WTC11 (cell line): ENCODE results near the gene AGBL1. TPM values are rescaled to one million over a fixed set of nuclear protein-coding genes. Genes with fewer than 3 reads are reported as not detected.
A peak's percentile ranks its signal among the peaks of the same experiment; 100 is the strongest.
"Not testable (repeated sequence)": the region's sequence is repeated elsewhere in the genome, so short reads cannot be mapped to it uniquely, and the experiment has no call there.

Experiments used
- ATAC-seq: fragments of 200-7000 bp; cut with Tn5 transposase; 2 replicates; pipeline ENCODE4 v1.10.0; 2021; ENCODE audit warnings: mild to moderate bottlenecking, moderate library complexity
- CTCF ChIA-PET: fragments of 300-600 bp; sonication (Branson Sonifier 250); formaldehyde crosslinking; loops from one replicate; lab custom pipeline; 2021; ENCODE audit warnings: antibody characterized with exemption; lab: Charles Lee
- POLR2A ChIA-PET: fragments of 350-600 bp; sonication (Branson Sonifier 250); formaldehyde crosslinking; loops from one replicate; lab custom pipeline; 2021; ENCODE audit warnings: antibody characterized with exemption; lab: Charles Lee
- DNase-seq: peaks from one replicate; pipeline ENCODE4 v3.0.0; 2021; ENCODE audit warnings: low spot score
- H3K27ac Mint-ChIP-seq: 2 replicates; pipeline ENCODE4 v1.8.0; 2021; ENCODE audit warnings: mixed read lengths
- H3K27me3 Mint-ChIP-seq: 2 replicates; pipeline ENCODE4 v1.8.0; 2021; ENCODE audit warnings: low read depth, mild to moderate bottlenecking, moderate library complexity, mixed read lengths
- H3K36me3 Mint-ChIP-seq: 2 replicates; pipeline ENCODE4 v1.8.0; 2021; ENCODE audit warnings: mixed read lengths
- H3K4me1 Mint-ChIP-seq: 2 replicates; pipeline ENCODE4 v1.8.0; 2022; ENCODE audit warnings: mixed read lengths
- H3K4me3 Mint-ChIP-seq: 2 replicates; pipeline ENCODE4 v1.8.0; 2021; ENCODE audit warnings: mild to moderate bottlenecking, moderate library complexity, mixed read lengths
- H3K9me3 Mint-ChIP-seq: 2 replicates; pipeline ENCODE4 v1.8.0; 2021; ENCODE audit warnings: mixed read lengths
- ARID4B ChIP-seq: sonication (generic); formaldehyde crosslinking; IDR thresholded peaks from 2 replicates; pipeline ENCODE4 v1.8.0; 2023; ENCODE audit warnings: missing genetic modification reagents, mild to moderate bottlenecking, borderline replicate concordance
- ATF1 ChIP-seq: sonication (generic); formaldehyde crosslinking; IDR thresholded peaks from 2 replicates; pipeline ENCODE4 v1.8.1; 2023; ENCODE audit warnings: mild to moderate bottlenecking, moderate library complexity, missing genetic modification reagents
- FOXJ3 ChIP-seq: sonication (generic); formaldehyde crosslinking; IDR thresholded peaks from 2 replicates; pipeline ENCODE4 v1.9.0; 2021; ENCODE audit warnings: missing genetic modification reagents, mild to moderate bottlenecking, borderline replicate concordance
- GTF2I ChIP-seq: fragments of 250-450 bp; sonication (Bioruptor Pico); conservative IDR thresholded peaks from 2 replicates; pipeline ENCODE4 v1.4.0; 2021; ENCODE audit warnings: mild to moderate bottlenecking
- HMGA2 ChIP-seq: fragments of 250-450 bp; sonication (Bioruptor Pico); IDR thresholded peaks from 2 replicates; pipeline ENCODE4 v1.4.0; 2021; ENCODE audit warnings: mild to moderate bottlenecking, moderate library complexity
- HMGXB4 ChIP-seq: sonication (generic); formaldehyde crosslinking; IDR thresholded peaks from 2 replicates; pipeline ENCODE4 v1.8.1; 2023; ENCODE audit warnings: mild to moderate bottlenecking, moderate library complexity, missing genetic modification reagents
- JUN ChIP-seq: sonication (generic); formaldehyde crosslinking; IDR thresholded peaks from 2 replicates; pipeline ENCODE4 v1.8.0; 2023; ENCODE audit warnings: mild to moderate bottlenecking, missing genetic modification reagents
- NR2C2 ChIP-seq: sonication (generic); formaldehyde crosslinking; IDR thresholded peaks from 2 replicates; pipeline ENCODE4 v1.8.0; 2022; ENCODE audit warnings: mild to moderate bottlenecking, missing genetic modification reagents
- NR3C1 ChIP-seq: sonication (generic); formaldehyde crosslinking; conservative IDR thresholded peaks from 2 replicates; pipeline ENCODE4 v1.8.1; 2023; ENCODE audit warnings: low read depth, mild to moderate bottlenecking, missing genetic modification reagents
- ZBTB21 ChIP-seq: sonication (generic); formaldehyde crosslinking; IDR thresholded peaks from 2 replicates; pipeline ENCODE4 v1.8.1; 2023; ENCODE audit warnings: mild to moderate bottlenecking, missing genetic modification reagents, borderline replicate concordance
- ZMAT4 ChIP-seq: fragments of 250-450 bp; sonication (Bioruptor Pico); IDR thresholded peaks from 2 replicates; pipeline ENCODE4 v1.9.0; 2021; ENCODE audit warnings: mild to moderate bottlenecking
- ZNF121 ChIP-seq: sonication (generic); formaldehyde crosslinking; IDR thresholded peaks from 2 replicates; pipeline ENCODE4 v1.8.0; 2023; ENCODE audit warnings: missing genetic modification reagents
- ZNF263 ChIP-seq: sonication (generic); formaldehyde crosslinking; IDR thresholded peaks from 2 replicates; pipeline ENCODE4 v1.8.1; 2022; ENCODE audit warnings: low read depth, mild to moderate bottlenecking, moderate library complexity, missing genetic modification reagents
- ZNF532 ChIP-seq: fragments of 250-450 bp; sonication (Bioruptor Pico); IDR thresholded peaks from 2 replicates; pipeline ENCODE4 v1.9.0; 2021; ENCODE audit warnings: mild to moderate bottlenecking, borderline replicate concordance
- total RNA-seq: library from RNA; stranded (reverse); gene quantifications from 3 replicates; pipeline ENCODE4 v1.2.3, GENCODE V29; 2021

The AGBL1 gene
- total RNA-seq, 1 experiment from 2014 or later = not detected

- H3K27me3 Mint-ChIP-seq = 0 out of 2 replicates have a peak, but pooled peaks cover 2% of the 10 kb centered on the region
- TF ChIP-seq HMGA2 (CRISPR knock-in tag) = no peak
- no peak for TF ChIP-seq NR3C1 (CRISPR knock-in tag)
- no peak for TF ChIP-seq ZNF532 (CRISPR knock-in tag)
- TF ChIP-seq ZMAT4 (CRISPR knock-in tag) = no peak
- no peak for TF ChIP-seq ARID4B
- no peak for TF ChIP-seq ZNF121 (CRISPR knock-in tag)
- no peak for TF ChIP-seq ZNF263 (CRISPR knock-in tag)
- no peak for TF ChIP-seq ATF1 (CRISPR knock-in tag)
- TF ChIP-seq GTF2I (CRISPR knock-in tag) = no peak
- TF ChIP-seq JUN (CRISPR knock-in tag) = no peak
- TF ChIP-seq NR2C2 (CRISPR knock-in tag) = no peak
- TF ChIP-seq HMGXB4 (CRISPR knock-in tag) = no peak
- no peak for TF ChIP-seq FOXJ3 (CRISPR knock-in tag)
- TF ChIP-seq ZBTB21 (CRISPR knock-in tag) = no peak
- H3K27ac Mint-ChIP-seq = no peak overlapping the region
- CTCF ChIA-PET = no interaction called here
- H3K4me1 Mint-ChIP-seq = peaks cover 13% of the 10 kb centered on the region
- peak overlapping the region; percentile 49 for H3K4me3 Mint-ChIP-seq
- POLR2A ChIA-PET = no interaction called here
- peaks cover 13% of the 10 kb centered on the region for H3K9me3 Mint-ChIP-seq
- no peak for DNase-seq
- ATAC-seq = peak; percentile 59
- H3K36me3 Mint-ChIP-seq = no peaks in the 10 kb centered on the region
Observed at GRCh38 chr15:86526938-86527690, 447.4 kb downstream of the AGBL1 start.

GRCh38 chr15:86528094-86528493, 448.4 kb downstream of the AGBL1 start:
- ATAC-seq, DNase-seq: not testable (repeated sequence)

More at GRCh38 chr15:86528094-86528493, 448.4 kb downstream of the AGBL1 start:
- H3K36me3 Mint-ChIP-seq, H3K27ac Mint-ChIP-seq, POLR2A ChIA-PET, H3K27me3 Mint-ChIP-seq, CTCF ChIA-PET: not testable (repeated sequence)
- Mint-ChIP-seq H3K4me3 (peak overlapping the region; percentile 49), H3K9me3 (peaks cover 13% of the 10 kb centered on the region), H3K4me1 (peaks cover 13% of the 10 kb centered on the region)
